Loucy (cell line): ENCODE measurements around the gene RASGRP1.

Experiments
- EZH2phosphoT487 ChIP-seq: fragments of 200-600 bp; IDR thresholded peaks from 2 replicates; pipeline ENCODE4 v1.6.1; 2018; ENCODE audit warnings: antibody characterized with exemption, mild to moderate bottlenecking, moderate library complexity, borderline replicate concordance
- TF ChIP-seq, protein P1 (sequence below): fragments of 200-600 bp; sonication (generic); conservative IDR thresholded peaks from 2 replicates; pipeline ENCODE4 v1.5.1; 2014; ENCODE audit warnings: mild to moderate bottlenecking, antibody characterized with exemption, low read length

DNA sequence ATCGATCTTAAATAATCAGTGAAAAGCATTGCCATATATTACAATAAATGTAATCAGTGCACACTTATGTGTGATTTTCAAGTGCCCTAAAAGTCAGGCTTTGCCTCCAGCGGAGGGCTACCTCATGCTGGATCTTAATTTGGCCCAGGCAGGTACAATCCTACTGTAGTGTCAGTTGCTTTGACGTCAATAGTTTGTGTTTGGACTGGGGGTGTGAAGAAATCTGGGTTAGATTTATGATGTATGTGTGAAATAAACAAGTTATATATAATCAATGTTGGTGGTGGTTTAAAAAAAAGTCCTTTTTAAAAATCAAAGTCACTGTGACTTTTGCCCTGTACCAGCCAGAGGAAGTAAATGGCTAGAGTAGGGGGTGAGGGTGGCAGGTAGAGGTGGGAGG is 14.0 kb upstream of the RASGRP1 start:
- TF ChIP-seq, protein P1, sequence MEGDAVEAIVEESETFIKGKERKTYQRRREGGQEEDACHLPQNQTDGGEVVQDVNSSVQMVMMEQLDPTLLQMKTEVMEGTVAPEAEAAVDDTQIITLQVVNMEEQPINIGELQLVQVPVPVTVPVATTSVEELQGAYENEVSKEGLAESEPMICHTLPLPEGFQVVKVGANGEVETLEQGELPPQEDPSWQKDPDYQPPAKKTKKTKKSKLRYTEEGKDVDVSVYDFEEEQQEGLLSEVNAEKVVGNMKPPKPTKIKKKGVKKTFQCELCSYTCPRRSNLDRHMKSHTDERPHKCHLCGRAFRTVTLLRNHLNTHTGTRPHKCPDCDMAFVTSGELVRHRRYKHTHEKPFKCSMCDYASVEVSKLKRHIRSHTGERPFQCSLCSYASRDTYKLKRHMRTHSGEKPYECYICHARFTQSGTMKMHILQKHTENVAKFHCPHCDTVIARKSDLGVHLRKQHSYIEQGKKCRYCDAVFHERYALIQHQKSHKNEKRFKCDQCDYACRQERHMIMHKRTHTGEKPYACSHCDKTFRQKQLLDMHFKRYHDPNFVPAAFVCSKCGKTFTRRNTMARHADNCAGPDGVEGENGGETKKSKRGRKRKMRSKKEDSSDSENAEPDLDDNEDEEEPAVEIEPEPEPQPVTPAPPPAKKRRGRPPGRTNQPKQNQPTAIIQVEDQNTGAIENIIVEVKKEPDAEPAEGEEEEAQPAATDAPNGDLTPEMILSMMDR = no peak
- no peak for TF ChIP-seq EZH2phosphoT487
